IMR-90 (cell line): ENCODE data around the gene ROR2. TPM values are rescaled to one million over a fixed set of nuclear protein-coding genes. Genes with fewer than 3 reads are reported as not detected.

Source experiments
- ATAC-seq: fragments of 200-7000 bp; cut with Tn5 transposase; 2 replicates; pipeline ENCODE4 v1.9.1; 2020; ENCODE audit warnings: low read depth, mild to moderate bottlenecking, moderate library complexity
- BruUV-seq: library from RNA; stranded (reverse); fragments of 400-500 nt; replicated peaks from 2 replicates; lab custom pipeline; 2021; lab: Mats Ljungman, UMichigan
- CTCF ChIA-PET: fragments of 300-600 bp; formaldehyde crosslinking; extraction: SDS; loops from one replicate; lab custom pipeline; 2021; ENCODE audit warnings: antibody characterized with exemption; lab: Yijun Ruan, JAX
- POLR2A ChIA-PET: fragments of 300-600 bp; sonication (Branson Sonifier 250); formaldehyde crosslinking; loops from one replicate; lab custom pipeline; 2022; ENCODE audit warnings: antibody characterized with exemption; ENCODE audit not compliant: unreplicated experiment; lab: Charles Lee
- DNase-seq: peaks from one replicate; pipeline ENCODE4 v3.0.0; 2013
- H2AFZ ChIP-seq: replicated peaks from 2 replicates; pipeline ENCODE3; 2013; ENCODE audit warnings: low read length, mild to moderate bottlenecking; ENCODE audit not compliant: poor library complexity
- H2AK5ac ChIP-seq: 2 replicates; pipeline ENCODE4 v1.6.1; 2013; ENCODE audit warnings: low read depth, low read length, inconsistent platforms
- H2AK9ac ChIP-seq: replicated peaks from 2 replicates; pipeline ENCODE3; 2013; ENCODE audit warnings: mild to moderate bottlenecking, low read depth, low read length, moderate library complexity; ENCODE audit not compliant: poor library complexity
- H2BK120ac ChIP-seq: 2 replicates; pipeline ENCODE4 v1.6.1; 2013; ENCODE audit warnings: low read depth, low read length, inconsistent platforms
- H2BK15ac ChIP-seq: 3 replicates; pipeline ENCODE4 v1.6.1; 2013; ENCODE audit warnings: low read depth, low read length, inconsistent platforms
- H2BK20ac ChIP-seq: 2 replicates; pipeline ENCODE4 v1.6.1; 2013; ENCODE audit warnings: low read depth, mild to moderate bottlenecking, inconsistent platforms, low read length, moderate library complexity
- H2BK5ac ChIP-seq: 2 replicates; pipeline ENCODE4 v1.6.1; 2013; ENCODE audit warnings: mild to moderate bottlenecking, low read depth, low read length, inconsistent platforms; ENCODE audit not compliant: poor library complexity, severe bottlenecking
- H3K14ac ChIP-seq: replicated peaks from 2 replicates; pipeline ENCODE4 v1.6.1; 2013; ENCODE audit warnings: low read depth, low read length, inconsistent platforms
- H3K18ac ChIP-seq: 2 replicates; pipeline ENCODE4 v1.6.1; 2013; ENCODE audit warnings: low read depth, low read length, control low read depth
- H3K23ac ChIP-seq: 2 replicates; pipeline ENCODE4 v1.6.1; 2013; ENCODE audit warnings: low read depth, low read length, inconsistent platforms
- H3K27ac ChIP-seq: 2 replicates; pipeline ENCODE4 v1.5.1; 2013; ENCODE audit warnings: mild to moderate bottlenecking, control low read depth, low read length; ENCODE audit not compliant: insufficient read depth
- H3K27me3 ChIP-seq: 2 replicates; pipeline ENCODE4 v1.6.1; 2013; ENCODE audit warnings: low read length; ENCODE audit not compliant: control insufficient read depth, insufficient read depth
- H3K36me3 ChIP-seq: 2 replicates; pipeline ENCODE4 v1.6.1; 2013; ENCODE audit warnings: low read length, mixed read lengths; ENCODE audit not compliant: control insufficient read depth, insufficient read depth
- H3K4ac ChIP-seq: 2 replicates; pipeline ENCODE4 v1.6.1; 2013; ENCODE audit warnings: low read depth, low read length, inconsistent platforms
- H3K4me1 ChIP-seq: 2 replicates; pipeline ENCODE4 v1.6.1; 2013; ENCODE audit warnings: low read length, mixed read lengths; ENCODE audit not compliant: control insufficient read depth, insufficient read depth
- H3K4me2 ChIP-seq: 2 replicates; pipeline ENCODE4 v1.6.1; 2013; ENCODE audit warnings: low read depth, mild to moderate bottlenecking, control low read depth, low read length, moderate library complexity
- H3K4me3 ChIP-seq: 2 replicates; pipeline ENCODE4 v1.5.1; 2013; ENCODE audit warnings: low read depth, mild to moderate bottlenecking, control low read depth, low read length, moderate library complexity; ENCODE audit not compliant: insufficient read depth
- H3K56ac ChIP-seq: 2 replicates; pipeline ENCODE4 v1.6.1; 2013; ENCODE audit warnings: low read length, inconsistent platforms; ENCODE audit not compliant: insufficient read depth; ENCODE audit errors: extremely low read depth
- H3K79me1 ChIP-seq, 2 experiments: 2 replicates each; pipeline ENCODE4 v1.6.1; 2013; ENCODE audit warnings: low read length in 2 of 2, inconsistent platforms in 1 of 2, low read depth in 1 of 2
- H3K9ac ChIP-seq: 2 replicates; pipeline ENCODE4 v1.6.1; 2013; ENCODE audit warnings: low read depth, low read length, control low read depth
- H3K9me1 ChIP-seq: 2 replicates; pipeline ENCODE4 v1.6.1; 2013; ENCODE audit warnings: low read length, inconsistent platforms; ENCODE audit not compliant: insufficient read depth
- H3K9me3 ChIP-seq: 2 replicates; pipeline ENCODE4 v1.6.1; 2013; ENCODE audit warnings: low read length; ENCODE audit not compliant: control insufficient read depth, insufficient read depth
- H4K20me1 ChIP-seq: 2 replicates; pipeline ENCODE4 v1.6.1; 2013; ENCODE audit warnings: low read length, inconsistent platforms; ENCODE audit not compliant: insufficient read depth
- H4K5ac ChIP-seq: 2 replicates; pipeline ENCODE4 v1.6.1; 2013; ENCODE audit warnings: mild to moderate bottlenecking, low read depth, low read length, control low read depth
- H4K8ac ChIP-seq, 2 experiments: 2 replicates each; pipeline ENCODE4 v1.6.1; 2013; ENCODE audit warnings: low read depth in 2 of 2, low read length in 2 of 2, control low read depth in 1 of 2, inconsistent platforms in 1 of 2
- H4K91ac ChIP-seq: 2 replicates; pipeline ENCODE4 v1.6.1; 2013; ENCODE audit warnings: low read depth, low read length, inconsistent platforms; ENCODE audit not compliant: insufficient read depth
- BHLHE40 ChIP-seq: fragments of 150-350 bp; IDR thresholded peaks from 2 replicates; pipeline ENCODE4 v1.6.1; 2016; ENCODE audit warnings: mild to moderate bottlenecking, low read depth, low read length
- MAFK ChIP-seq: IDR thresholded peaks from 2 replicates; pipeline ENCODE4 v1.6.1; 2012; ENCODE audit warnings: low read depth, low read length, improper control_type of control experiment
- MXI1 ChIP-seq: IDR thresholded peaks from 2 replicates; pipeline ENCODE4 v1.6.1; 2012; ENCODE audit warnings: low read depth, mild to moderate bottlenecking, low read length, moderate library complexity, borderline replicate concordance
- POLR2A ChIP-seq: IDR thresholded peaks from 2 replicates; pipeline ENCODE4 v1.6.1; 2012; ENCODE audit warnings: mild to moderate bottlenecking, low read depth, low read length
- RAD21 ChIP-seq: IDR thresholded peaks from 2 replicates; pipeline ENCODE4 v1.6.1; 2012; ENCODE audit warnings: low read length, improper control_type of control experiment
- RCOR1 ChIP-seq: IDR thresholded peaks from 2 replicates; pipeline ENCODE4 v1.6.1; 2012; ENCODE audit warnings: mild to moderate bottlenecking, low read length, improper control_type of control experiment; ENCODE audit not compliant: insufficient replicate concordance
- USF2 ChIP-seq: fragments of 150-350 bp; IDR thresholded peaks from 2 replicates; pipeline ENCODE4 v1.6.1; 2017; ENCODE audit warnings: mild to moderate bottlenecking, antibody characterized with exemption, low read length, low read depth
- WGBS, 2 experiments: methylation state at CpG; one replicate each; pipeline versions ENCODE4 v1.1.5 to v1.1.7; 2013; ENCODE audit warnings: missing lambda C conversion rate in 2 of 2; ENCODE audit not compliant: insufficient read length in 1 of 2; ENCODE audit errors: extremely low coverage in 2 of 2; 5-methylcytosine and 5-hydroxymethylcytosine counted together
- dilution Hi-C: fragments of 300-500 bp; cut with HindIII; formaldehyde crosslinking; loops from one replicate; pipeline ENCODE4 v1.14.3; 2018; ENCODE audit warnings: low sequenced_read_pairs; ENCODE audit not compliant: unreplicated experiment
- in situ Hi-C: fragments of 300-500 bp; cut with MboI; formaldehyde crosslinking; loops from 3 replicates; pipeline ENCODE4 v1.14.3; 2019; ENCODE audit warnings: low sequenced_read_pairs, inconsistent platforms, mixed read lengths
- intact Hi-C: fragments of 100-400 bp; cut with micrococcal nuclease; formaldehyde crosslinking; loops from 2 replicates; pipeline ENCODE4 v1.10.0; 2022
- polyA plus RNA-seq, 3 experiments: library from polyadenylated mRNA; depleted of rRNA; stranded (reverse); fragments of >200 nt; gene quantifications; 2 replicates each; pipeline ENCODE4 v1.2.3, GENCODE V29; 2012; ENCODE audit warnings: low replicate concordance in 1 of 3
- total RNA-seq: library from RNA; depleted of rRNA; stranded (reverse); fragments of >200 nt; gene quantifications from 2 replicates; pipeline ENCODE4 v1.2.3, GENCODE V29; 2012

The ROR2 gene
- total and polyA plus RNA-seq, 2 of the 4 experiments (the other 2 are of a cell fraction) = 2.3 to 4.8 TPM

- POLR2A ChIA-PET = no interaction called here
- H3K27me3 ChIP-seq = peaks cover 6% of the 10 kb centered on the region
- no peak overlapping the region for H3K4me3 ChIP-seq
- no peak overlapping the region for H3K4me2 ChIP-seq
- dilution Hi-C loops (no loop called here), intact Hi-C loops (loop anchor here (5.0 kb wide), 1 partner anchor 624 kb away; no protein-coding TSS in a partner anchor), in situ Hi-C loops (no loop called here)
- BruUV-seq = no TSS peak
- H3K79me1 ChIP-seq = no peaks in the 10 kb centered on the region
- H3K9me3 ChIP-seq = no peaks in the 10 kb centered on the region; the same call in 1 of the 2 replicates
- no peak overlapping the region for H3K56ac ChIP-seq
- ATAC-seq (no peak), DNase-seq (no peak)
- no peak overlapping the region for H2BK20ac ChIP-seq
- no peak overlapping the region for H2BK5ac ChIP-seq
- H3K9me1 ChIP-seq = 0 out of 2 replicates have a peak, but pooled peaks cover 5% of the 10 kb centered on the region
- no peak overlapping the region for H4K5ac ChIP-seq
- H3K23ac ChIP-seq = no peak overlapping the region
- no peak overlapping the region for H3K4ac ChIP-seq
- H2AK5ac ChIP-seq = no peak overlapping the region
- H2BK120ac ChIP-seq = no peak overlapping the region
- TF ChIP-seq RCOR1 (no peak), MAFK (no peak), RAD21 (no peak), POLR2A (no peak), BHLHE40 (no peak), USF2 (no peak), MXI1 (no peak)
- no peak overlapping the region for H2BK15ac ChIP-seq
- no peaks in the 10 kb centered on the region for H4K20me1 ChIP-seq
- no CpG with 5 or more reads among the region's 1 CpG for WGBS, 2 experiments
- no peak overlapping the region for H3K27ac ChIP-seq
- CTCF ChIA-PET = no interaction called here
- H4K91ac ChIP-seq = no peak overlapping the region
- H3K14ac ChIP-seq = no peak overlapping the region
- H3K18ac ChIP-seq = no peak overlapping the region
- H4K8ac ChIP-seq = no peak overlapping the region
- no peak overlapping the region for H2AFZ ChIP-seq
- no peak overlapping the region for H3K9ac ChIP-seq
- H3K36me3 ChIP-seq = no peaks in the 10 kb centered on the region
- no peak overlapping the region for H2AK9ac ChIP-seq
- H3K4me1 ChIP-seq = peaks cover 2% of the 10 kb centered on the region; the same call in 1 of the 2 replicates
Measured at GRCh38 chr9:91646702-91647101, 303.3 kb downstream of the ROR2 start.
